HCT116 (cell line): ENCODE data around the gene CPT1A.

Experiments used
- ATF3 ChIP-seq: IDR thresholded peaks from 2 replicates; pipeline ENCODE4 v1.6.1; 2012
- CTCF ChIP-seq, 3 experiments: fragments of 200-600 bp in 1 of 3; sonication (generic) in 1 of 3; IDR thresholded peaks in 2 of 3; conservative IDR thresholded peaks in 1 of 3; 2 replicates each; pipeline ENCODE4 v1.5.1; 2012 to 2017; ENCODE audit warnings: low read depth in 2 of 3, low read length in 2 of 3, antibody characterized with exemption in 1 of 3, borderline replicate concordance in 1 of 3, control low read depth in 1 of 3, mild to moderate bottlenecking in 1 of 3, mixed read lengths in 1 of 3, mixed run types in 1 of 3, moderate library complexity in 1 of 3; ENCODE audit not compliant: insufficient read depth in 1 of 3
- EZH2 ChIP-seq: fragments of 200-600 bp; sonication (generic); IDR thresholded peaks from 2 replicates; pipeline ENCODE4 v1.6.1; 2017; ENCODE audit warnings: antibody characterized with exemption, mixed run types
- FOSL1 ChIP-seq: IDR thresholded peaks from 2 replicates; pipeline ENCODE4 v1.6.1; 2012; ENCODE audit warnings: low read depth
- POLR2A ChIP-seq: IDR thresholded peaks from 2 replicates; pipeline ENCODE4 v1.7.0; 2011; ENCODE audit warnings: borderline replicate concordance; ENCODE audit not compliant: insufficient read depth, insufficient read length; ENCODE audit errors: extremely low read depth
- POLR2AphosphoS5 ChIP-seq: IDR thresholded peaks from 2 replicates; pipeline ENCODE4 v1.6.1; 2011; ENCODE audit warnings: mild to moderate bottlenecking, low read depth, low read length, moderate library complexity
- RAD21 ChIP-seq: IDR thresholded peaks from 2 replicates; pipeline ENCODE4 v1.6.1; 2012; ENCODE audit warnings: low read depth, mild to moderate bottlenecking
- REST ChIP-seq: IDR thresholded peaks from 2 replicates; pipeline ENCODE4 v1.6.1; 2012; ENCODE audit warnings: low read depth
- SIN3A ChIP-seq: IDR thresholded peaks from 2 replicates; pipeline ENCODE4 v1.6.1; 2012; ENCODE audit warnings: low read depth
- SRF ChIP-seq: IDR thresholded peaks from 2 replicates; pipeline ENCODE4 v1.6.1; 2012; ENCODE audit warnings: low read depth
- TCF7L2 ChIP-seq: IDR thresholded peaks from 2 replicates; pipeline ENCODE4 v1.7.0; 2011; ENCODE audit warnings: borderline replicate concordance, inconsistent platforms; ENCODE audit not compliant: insufficient read depth, insufficient read length; ENCODE audit errors: extremely low read depth
- ZBTB33 ChIP-seq: IDR thresholded peaks from 2 replicates; pipeline ENCODE4 v1.6.1; 2011; ENCODE audit warnings: mild to moderate bottlenecking, low read length, moderate library complexity; ENCODE audit not compliant: insufficient replicate concordance; ENCODE audit errors: extremely low read depth
- ZFX ChIP-seq: fragments of 450-650 bp; IDR thresholded peaks from 2 replicates; pipeline ENCODE4 v1.6.1; 2017

- no peak for TF ChIP-seq CTCF (IDR thresholded peaks at IDR 0.05 in 2 of 3, conservative IDR thresholded peaks at IDR 0.05 in 1 of 3; ENCODE audit: borderline replicate concordance in 1 of 3, insufficient read depth in 1 of 3, low read depth in 2 of 3, low read length in 2 of 3)
- no peak for TF ChIP-seq EZH2
- TF ChIP-seq POLR2AphosphoS5, result no peak
- no peak for TF ChIP-seq ATF3
- TF ChIP-seq REST, result no peak
- no peak for TF ChIP-seq TCF7L2
- TF ChIP-seq POLR2A, result no peak
- no peak for TF ChIP-seq ZBTB33
- no peak for TF ChIP-seq ZFX
- TF ChIP-seq FOSL1, result no peak
- TF ChIP-seq SIN3A, result no peak
- no peak for TF ChIP-seq SRF
- TF ChIP-seq RAD21, result no peak
Measured at GRCh38 chr11:68847395-68847794, 5.7 kb upstream of the CPT1A start.
